Uterus (tissue), 2 donors: Measurements from ENCODE around the gene NBAS.

ENCODE experiments used
- CTCF ChIP-seq, 4 experiments: fragments of 200-600 bp in 2 of 4; fragments of 450-650 bp in 2 of 4; sonication (generic) in 2 of 4; IDR thresholded peaks; one replicate each; pipeline ENCODE4 v1.5.1; 2016 to 2019; ENCODE audit warnings: antibody characterized with exemption in 4 of 4, mild to moderate bottlenecking in 2 of 4, moderate library complexity in 1 of 4
- POLR2A ChIP-seq, 2 donors: fragments of 450-650 bp; IDR thresholded peaks; one replicate each; pipeline ENCODE4 v1.6.1; 2016; ENCODE audit warnings: antibody characterized with exemption in 2 of 2, mild to moderate bottlenecking in 1 of 2, moderate library complexity in 1 of 2

GRCh38 chr2:15605721-15606120 lies 44.6 kb upstream of the NBAS start:
- TF ChIP-seq CTCF (IDR thresholded peaks at IDR 0.05) = no peak
- TF ChIP-seq POLR2A (IDR thresholded peaks at IDR 0.05) = no peak
